SH-SY5Y (cell line): ENCODE results near the gene THAP7.

Source experiments
- GATA2 ChIP-seq: IDR thresholded peaks from 2 replicates; pipeline ENCODE4 v1.6.1; 2011; ENCODE audit warnings: mild to moderate bottlenecking, low read depth, low read length
- GATA3 ChIP-seq: IDR thresholded peaks from 2 replicates; pipeline ENCODE4 v1.6.1; 2011; ENCODE audit warnings: low read depth, mild to moderate bottlenecking, low read length, moderate library complexity

DNA sequence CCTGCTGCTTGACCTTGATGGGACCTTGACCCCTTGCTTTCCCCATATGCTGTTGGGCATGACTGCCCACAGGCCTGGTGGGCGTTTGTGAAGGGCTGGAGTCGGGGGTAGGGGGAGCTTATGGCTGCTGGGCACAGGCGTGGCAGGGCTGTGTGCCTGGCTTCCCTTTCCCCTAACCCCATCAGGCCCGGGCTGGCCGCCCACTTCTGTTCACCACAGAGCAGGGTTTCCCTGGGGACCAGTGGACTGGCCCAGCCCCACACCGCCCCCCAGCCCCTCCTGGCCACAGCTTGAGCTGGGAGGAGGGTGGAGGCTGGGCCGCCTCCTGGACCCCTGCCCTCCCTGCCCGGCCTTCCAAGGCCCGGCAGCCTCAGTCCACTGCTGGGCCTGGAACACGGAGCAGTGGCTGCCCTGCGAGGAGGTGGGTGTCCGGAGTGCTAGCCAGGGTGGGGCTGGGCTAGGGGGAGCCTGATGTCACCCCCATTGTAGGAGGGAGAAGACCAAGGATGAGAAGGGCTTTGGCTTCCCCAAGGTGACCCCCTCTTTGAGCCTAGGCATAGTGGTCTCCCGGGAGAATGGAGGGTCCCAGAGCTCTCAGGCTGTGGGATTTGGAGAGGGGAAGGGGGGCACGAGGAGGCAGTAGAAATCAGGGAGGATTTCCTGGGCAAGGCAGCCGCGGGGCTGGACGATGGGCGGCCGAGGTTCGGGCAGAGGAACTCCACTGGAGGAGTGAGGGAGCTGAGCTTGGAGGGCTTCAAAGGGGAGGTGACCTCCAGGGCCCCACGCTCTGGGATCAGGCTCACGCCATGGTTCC lies 34.8 kb downstream of the THAP7 start, which contains the start of gene AIFM3:
- TF ChIP-seq GATA3 = no peak
- no peak for TF ChIP-seq GATA2
